Stimulated activated naive CD8-positive, alpha-beta T cell treated with anti-CD3 and anti-CD28 coated beads, Interleukin-15, Interleukin-2, amounts not matched to agents 100 ng/mL and 50 ng/mL, for 24 hours (primary cell): ENCODE results near the gene LILRB1.
A peak's percentile ranks its signal among the peaks of the same experiment; 100 is the strongest.
"Not testable (repeated sequence)": the region's sequence is repeated elsewhere in the genome, so short reads cannot be mapped to it uniquely, and the experiment has no call there.

ENCODE experiments used
- H3K27ac Mint-ChIP-seq: one replicate; pipeline ENCODE4 v1.8.0; 2021; ENCODE audit warnings: mild to moderate bottlenecking, mixed read lengths
- H3K27me3 Mint-ChIP-seq: one replicate; pipeline ENCODE4 v1.8.0; 2021; ENCODE audit warnings: mixed read lengths
- H3K36me3 Mint-ChIP-seq: one replicate; pipeline ENCODE4 v1.8.0; 2021; ENCODE audit warnings: low read depth, mixed read lengths
- H3K4me1 Mint-ChIP-seq: one replicate; pipeline ENCODE4 v1.8.0; 2021; ENCODE audit warnings: low read depth, mixed read lengths
- H3K4me3 Mint-ChIP-seq: one replicate; pipeline ENCODE4 v1.8.0; 2021; ENCODE audit warnings: mild to moderate bottlenecking, mixed read lengths
- H3K9me3 Mint-ChIP-seq: one replicate; pipeline ENCODE4 v1.8.0; 2021; ENCODE audit warnings: mixed read lengths

LILRB1 gene

DNA sequence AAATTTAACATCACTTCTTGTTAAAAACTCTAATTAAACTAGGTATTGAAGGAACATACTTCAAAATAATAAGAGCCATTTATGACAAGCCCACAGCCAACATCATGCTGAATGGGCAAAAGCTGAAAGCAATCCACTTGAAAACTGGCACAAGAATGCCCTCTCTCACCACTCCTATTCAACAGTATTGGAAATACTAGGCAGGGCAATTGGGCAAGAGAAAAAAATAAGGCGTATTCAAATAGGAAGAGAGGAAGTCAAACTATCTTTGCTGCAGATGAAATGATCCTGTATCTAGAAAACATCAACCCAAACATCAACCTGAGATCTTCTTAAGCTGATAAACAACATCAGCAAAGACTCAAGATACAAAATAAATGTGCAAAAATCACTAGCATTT lies 15.6 kb upstream of the LILRB1 start:
- H3K9me3 Mint-ChIP-seq, result peaks cover 5% of the 10 kb centered on the region

DNA sequence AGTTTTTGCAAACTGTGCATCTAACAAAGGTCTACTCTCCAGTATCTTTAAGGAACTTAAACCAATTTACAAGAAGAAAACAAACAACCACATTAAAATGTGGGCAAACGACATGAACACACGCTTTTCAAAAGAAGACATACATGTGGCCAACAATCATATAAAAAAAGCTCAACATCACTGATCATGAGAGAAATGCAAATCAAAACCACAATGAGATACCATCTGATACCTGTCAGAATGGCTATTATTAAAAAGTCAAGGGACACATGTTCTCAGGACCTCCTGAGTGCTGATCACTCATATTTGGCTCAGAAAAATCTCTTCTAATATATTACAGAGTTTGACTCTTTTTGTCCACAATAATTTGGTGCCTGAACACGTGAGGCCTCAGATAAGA lies 14.2 kb upstream of the LILRB1 start:
- Mint-ChIP-seq H3K4me1 (peaks cover 15% of the 10 kb centered on the region), H3K9me3 (peaks cover 5% of the 10 kb centered on the region), H3K4me3 (no peak overlapping the region), H3K36me3 (no peaks in the 10 kb centered on the region), H3K27me3 (peaks cover 5% of the 10 kb centered on the region), H3K27ac (no peak overlapping the region)

More for the DNA sequence above, 15.6 kb upstream of the LILRB1 start:
- Mint-ChIP-seq H3K4me1 (peaks cover 15% of the 10 kb centered on the region), H3K36me3 (no peaks in the 10 kb centered on the region), H3K27ac (no peak overlapping the region), H3K27me3 (peaks cover 5% of the 10 kb centered on the region), H3K4me3 (no peak overlapping the region)

DNA sequence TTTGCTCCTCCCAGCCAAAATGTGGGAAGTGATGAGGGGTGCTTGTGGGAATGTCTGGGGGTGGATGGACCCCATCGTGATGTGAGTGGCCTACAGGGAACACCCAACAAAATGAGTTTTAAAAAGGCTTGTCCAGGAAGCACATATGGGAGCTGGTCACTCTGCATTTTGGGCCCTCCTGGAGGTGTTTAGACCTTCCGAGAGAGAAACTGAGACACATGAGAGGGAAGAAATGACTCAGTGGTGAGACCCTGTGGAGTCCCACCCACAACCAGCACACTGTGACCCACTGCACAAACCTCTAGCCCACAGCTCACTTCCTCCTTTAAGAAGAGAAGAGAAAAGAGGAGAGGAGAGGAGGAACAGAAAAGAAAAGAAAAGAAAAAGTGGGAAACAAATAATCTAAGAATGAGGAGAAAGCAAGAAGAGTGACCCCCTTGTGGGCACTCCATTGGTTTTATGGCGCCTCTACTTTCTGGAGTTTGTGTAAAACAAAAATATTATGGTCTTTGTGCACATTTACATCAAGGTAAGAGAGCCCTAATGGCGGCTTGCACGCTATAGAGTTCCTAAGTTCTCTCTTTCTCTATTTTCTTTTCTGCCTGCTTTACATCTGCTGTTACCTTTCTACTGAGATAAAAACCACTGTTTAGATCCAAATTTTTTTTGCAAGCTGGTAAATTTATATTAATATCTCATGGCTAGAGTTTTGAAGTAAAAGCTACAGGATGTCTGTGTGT lies 13.3 kb upstream of the LILRB1 start:
- Mint-ChIP-seq H3K4me3 (peak overlapping the region; percentile 75), H3K4me1 (peaks cover 12% of the 10 kb centered on the region), H3K9me3 (peaks cover 5% of the 10 kb centered on the region), H3K36me3 (no peaks in the 10 kb centered on the region), H3K27ac (peak overlapping the region; percentile 60), H3K27me3 (peaks cover 4% of the 10 kb centered on the region)

DNA sequence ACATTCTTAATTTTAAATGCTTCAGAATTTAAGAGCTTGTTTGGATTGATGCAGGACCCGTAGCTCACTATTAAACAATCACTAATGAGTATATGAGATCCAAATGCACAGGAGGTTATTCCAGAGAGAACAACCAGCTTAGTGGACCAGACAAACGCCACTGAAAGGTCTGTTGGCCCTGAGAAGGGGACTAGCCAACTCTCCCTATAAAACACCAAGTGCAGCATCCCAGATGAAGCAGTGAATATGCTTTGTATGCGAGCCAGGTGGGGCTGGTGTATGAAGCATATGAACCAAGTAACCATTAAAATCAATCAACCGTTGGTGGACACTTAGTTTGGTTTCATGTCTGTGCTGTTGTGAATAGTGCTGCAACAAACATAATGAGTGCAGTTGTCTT lies 9.8 kb upstream of the LILRB1 start:
- no peaks in the 10 kb centered on the region for H3K36me3 Mint-ChIP-seq
- H3K4me1 Mint-ChIP-seq, result peaks cover 12% of the 10 kb centered on the region
- peaks cover 4% of the 10 kb centered on the region for H3K27me3 Mint-ChIP-seq
- H3K27ac Mint-ChIP-seq, result no peak overlapping the region
- no peak overlapping the region for H3K4me3 Mint-ChIP-seq
- H3K9me3 Mint-ChIP-seq, result peaks cover 5% of the 10 kb centered on the region

DNA sequence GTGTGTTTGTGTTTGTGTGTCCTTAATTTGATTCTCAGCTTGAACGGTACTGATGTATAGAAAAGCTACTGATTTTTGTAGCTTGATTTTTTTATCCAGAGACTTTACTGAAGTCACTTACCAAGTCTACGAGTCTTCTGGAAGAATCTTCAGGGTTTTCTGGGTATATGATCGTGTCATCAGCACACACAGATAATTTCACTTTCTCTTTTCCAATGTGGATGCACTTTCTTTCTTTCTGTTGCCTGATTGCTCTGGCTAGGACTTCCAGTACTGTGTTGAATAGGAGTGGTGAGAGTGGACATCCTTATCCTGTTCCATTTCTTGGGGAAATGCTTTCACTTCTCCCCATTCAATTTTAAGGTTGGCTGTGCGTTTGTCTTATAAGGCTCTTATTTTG lies 7.9 kb upstream of the LILRB1 start:
- Mint-ChIP-seq H3K27me3 (peaks cover 11% of the 10 kb centered on the region), H3K4me3 (peak overlapping the region; percentile 50), H3K36me3 (no peaks in the 10 kb centered on the region), H3K4me1 (peaks cover 8% of the 10 kb centered on the region), H3K9me3 (no peaks in the 10 kb centered on the region), H3K27ac (peak overlapping the region; percentile 53)

DNA sequence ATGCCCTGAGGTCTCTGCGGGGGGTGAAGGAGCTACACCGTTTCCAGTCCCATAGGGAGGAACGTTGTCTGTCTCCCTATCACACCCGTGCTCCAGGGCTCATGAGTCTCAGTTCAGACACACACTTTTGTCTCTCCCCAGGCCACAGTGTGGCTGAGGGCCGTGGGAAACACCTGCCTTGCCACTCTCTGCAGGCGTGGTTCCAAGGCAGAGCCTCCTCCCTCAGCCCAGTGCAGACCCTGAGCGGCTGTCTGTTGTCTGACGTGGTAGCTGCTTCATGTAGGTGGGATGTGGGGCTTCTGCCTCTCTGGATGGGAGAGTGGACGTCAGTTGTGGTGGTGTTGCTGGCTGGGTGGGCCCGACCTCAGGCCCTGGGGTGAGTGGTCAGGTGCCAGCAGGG lies 6.0 kb upstream of the LILRB1 start:
- H3K27me3 Mint-ChIP-seq, result peaks cover 14% of the 10 kb centered on the region
- not testable (repeated sequence) for H3K4me1 Mint-ChIP-seq, H3K36me3 Mint-ChIP-seq, H3K27ac Mint-ChIP-seq, H3K9me3 Mint-ChIP-seq, H3K4me3 Mint-ChIP-seq

DNA sequence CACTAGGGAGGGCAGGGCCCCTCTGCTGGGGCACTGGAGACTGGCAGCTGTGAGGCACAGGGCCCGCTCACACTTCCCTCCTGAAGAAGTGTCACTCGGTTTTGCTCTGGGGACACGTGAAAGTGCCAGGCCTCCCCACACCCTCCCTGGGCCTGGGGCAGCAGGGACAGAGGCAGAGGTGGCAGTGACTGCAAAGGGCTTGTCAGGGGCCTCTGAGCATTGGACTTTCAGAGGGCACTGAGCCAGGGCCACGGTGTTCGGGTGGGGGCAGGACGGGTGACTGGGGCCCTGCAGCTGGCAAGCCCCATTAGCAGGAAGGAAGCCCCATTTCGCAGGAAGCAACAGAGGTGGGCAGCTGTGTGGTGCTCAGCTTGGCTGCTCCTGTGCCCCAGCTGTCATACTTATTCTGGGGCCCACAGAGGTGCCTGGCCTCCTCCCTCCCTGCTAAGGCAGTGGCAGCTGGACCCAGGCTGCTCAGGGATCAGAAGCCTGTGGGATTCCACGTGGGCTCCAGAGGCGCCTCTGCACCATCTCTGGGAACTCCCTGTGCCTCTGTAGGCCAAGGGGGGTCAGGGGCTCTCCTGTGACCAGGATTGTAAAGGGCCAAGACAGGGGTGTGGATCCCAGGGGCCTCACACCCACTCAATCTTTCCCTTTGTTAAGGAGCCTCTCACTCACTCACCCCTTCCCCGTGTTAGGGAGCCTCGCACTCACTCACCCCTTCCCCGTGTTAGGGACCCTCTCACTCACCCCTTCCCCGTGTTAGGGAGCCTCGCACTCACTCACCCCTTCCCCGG lies 5.2 kb upstream of the LILRB1 start:
- not testable (repeated sequence) for H3K36me3 Mint-ChIP-seq, H3K27ac Mint-ChIP-seq, H3K4me1 Mint-ChIP-seq, H3K4me3 Mint-ChIP-seq, H3K9me3 Mint-ChIP-seq
- H3K27me3 Mint-ChIP-seq, result peaks cover 15% of the 10 kb centered on the region

DNA sequence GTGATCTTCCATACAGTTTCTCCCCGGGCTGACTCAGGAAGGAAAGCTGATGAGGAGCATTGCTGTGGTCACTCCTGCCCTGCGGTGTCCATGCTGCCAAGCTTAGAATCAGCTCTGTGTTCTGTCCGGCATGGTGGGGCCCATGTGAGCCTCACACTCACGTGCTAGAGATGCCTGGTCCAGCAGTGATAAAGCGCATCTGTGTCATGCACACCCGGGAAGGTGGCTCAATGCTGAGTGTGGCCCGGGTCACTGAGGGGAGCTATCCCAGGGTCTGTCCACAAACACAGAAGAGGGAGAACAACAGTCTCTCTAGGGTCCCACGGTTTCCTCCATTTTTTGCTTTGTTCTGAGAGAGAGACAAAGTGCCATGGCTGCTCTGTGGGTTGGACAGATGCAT lies 3.5 kb upstream of the LILRB1 start:
- H3K4me1 Mint-ChIP-seq, result peaks cover 15% of the 10 kb centered on the region
- peaks cover 16% of the 10 kb centered on the region for H3K27me3 Mint-ChIP-seq
- no peak overlapping the region for H3K4me3 Mint-ChIP-seq

DNA sequence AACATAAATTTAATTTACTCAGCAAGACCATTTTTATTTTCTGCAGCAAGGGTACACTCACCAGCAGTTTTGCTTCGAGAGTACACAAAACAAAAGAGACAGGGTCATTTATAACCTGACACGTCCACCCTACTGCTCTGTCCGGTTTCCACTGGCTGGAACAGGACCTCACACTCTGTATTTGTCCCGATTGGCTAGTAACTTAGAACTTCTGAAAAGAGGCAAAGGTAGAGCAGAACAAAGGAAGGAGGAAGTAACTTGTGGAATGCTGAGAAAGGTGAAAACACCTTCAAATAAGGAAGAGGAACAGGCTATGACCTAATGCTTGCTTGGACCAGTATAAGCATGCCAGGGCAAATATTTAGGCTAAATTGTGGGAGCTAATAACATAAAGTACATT lies 2.4 kb upstream of the LILRB1 start:
- H3K36me3 Mint-ChIP-seq, H3K9me3 Mint-ChIP-seq, H3K4me3 Mint-ChIP-seq, H3K27ac Mint-ChIP-seq: not testable (repeated sequence)
- H3K4me1 Mint-ChIP-seq, result peaks cover 15% of the 10 kb centered on the region
- H3K27me3 Mint-ChIP-seq, result peaks cover 16% of the 10 kb centered on the region

More for the DNA sequence above, 3.5 kb upstream of the LILRB1 start:
- Mint-ChIP-seq H3K9me3 (no peaks in the 10 kb centered on the region), H3K27ac (no peak overlapping the region), H3K36me3 (no peaks in the 10 kb centered on the region)

DNA sequence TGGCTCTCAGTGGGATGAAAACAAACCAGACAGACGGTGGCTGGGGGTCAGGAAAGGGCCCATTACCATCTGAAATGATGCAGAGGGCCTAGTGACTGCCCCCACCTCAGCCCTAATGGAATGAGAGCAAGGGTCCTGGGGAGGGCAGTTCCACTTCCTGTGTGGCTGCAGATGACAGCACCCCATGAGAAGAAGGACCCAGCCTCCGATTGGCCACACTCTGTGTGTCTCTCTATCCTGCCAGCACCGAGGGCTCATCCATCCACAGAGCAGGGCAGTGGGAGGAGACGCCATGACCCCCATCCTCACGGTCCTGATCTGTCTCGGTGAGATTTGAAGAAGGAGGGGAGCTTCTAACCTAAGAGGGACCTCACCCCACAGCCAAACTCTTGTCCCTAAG lies 498 bp downstream of the LILRB1 start:
- Mint-ChIP-seq H3K27me3 (peaks cover 15% of the 10 kb centered on the region), H3K27ac (no peak overlapping the region), H3K36me3 (no peaks in the 10 kb centered on the region), H3K4me1 (peaks cover 12% of the 10 kb centered on the region), H3K4me3 (peak overlapping the region; percentile 47), H3K9me3 (no peaks in the 10 kb centered on the region)

DNA sequence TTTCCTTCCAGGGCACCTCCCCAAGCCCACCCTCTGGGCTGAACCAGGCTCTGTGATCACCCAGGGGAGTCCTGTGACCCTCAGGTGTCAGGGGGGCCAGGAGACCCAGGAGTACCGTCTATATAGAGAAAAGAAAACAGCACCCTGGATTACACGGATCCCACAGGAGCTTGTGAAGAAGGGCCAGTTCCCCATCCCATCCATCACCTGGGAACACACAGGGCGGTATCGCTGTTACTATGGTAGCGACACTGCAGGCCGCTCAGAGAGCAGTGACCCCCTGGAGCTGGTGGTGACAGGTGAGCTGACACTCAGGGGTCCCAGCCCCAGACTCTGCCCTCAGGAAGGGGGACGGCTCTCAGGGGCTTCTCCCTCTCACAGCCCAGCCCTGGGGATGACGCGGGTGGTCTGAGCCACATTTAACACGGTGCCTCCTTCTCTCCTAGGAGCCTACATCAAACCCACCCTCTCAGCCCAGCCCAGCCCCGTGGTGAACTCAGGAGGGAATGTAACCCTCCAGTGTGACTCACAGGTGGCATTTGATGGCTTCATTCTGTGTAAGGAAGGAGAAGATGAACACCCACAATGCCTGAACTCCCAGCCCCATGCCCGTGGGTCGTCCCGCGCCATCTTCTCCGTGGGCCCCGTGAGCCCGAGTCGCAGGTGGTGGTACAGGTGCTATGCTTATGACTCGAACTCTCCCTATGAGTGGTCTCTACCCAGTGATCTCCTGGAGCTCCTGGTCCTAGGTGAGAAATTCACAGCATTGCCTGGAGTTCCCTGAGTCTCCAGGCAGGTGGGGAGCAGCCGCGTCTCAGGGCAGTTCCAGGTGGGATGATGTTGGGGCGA lies 1.4 kb downstream of the LILRB1 start:
- H3K27me3 Mint-ChIP-seq, H3K4me1 Mint-ChIP-seq, H3K9me3 Mint-ChIP-seq, H3K36me3 Mint-ChIP-seq, H3K27ac Mint-ChIP-seq, H3K4me3 Mint-ChIP-seq: not testable (repeated sequence)

DNA sequence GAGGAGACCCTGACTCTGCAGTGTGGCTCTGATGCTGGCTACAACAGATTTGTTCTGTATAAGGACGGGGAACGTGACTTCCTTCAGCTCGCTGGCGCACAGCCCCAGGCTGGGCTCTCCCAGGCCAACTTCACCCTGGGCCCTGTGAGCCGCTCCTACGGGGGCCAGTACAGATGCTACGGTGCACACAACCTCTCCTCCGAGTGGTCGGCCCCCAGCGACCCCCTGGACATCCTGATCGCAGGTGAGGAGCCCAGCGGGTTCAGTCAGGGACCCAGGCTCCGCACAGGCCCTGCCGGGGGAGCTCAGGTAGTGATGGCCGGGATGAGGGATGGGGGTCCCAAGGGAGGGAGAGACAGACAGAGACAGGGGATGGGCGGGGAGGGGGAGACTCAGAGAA lies 2.2 kb downstream of the LILRB1 start:
- not testable (repeated sequence) for H3K9me3 Mint-ChIP-seq, H3K4me3 Mint-ChIP-seq, H3K27ac Mint-ChIP-seq, H3K4me1 Mint-ChIP-seq, H3K36me3 Mint-ChIP-seq, H3K27me3 Mint-ChIP-seq

DNA sequence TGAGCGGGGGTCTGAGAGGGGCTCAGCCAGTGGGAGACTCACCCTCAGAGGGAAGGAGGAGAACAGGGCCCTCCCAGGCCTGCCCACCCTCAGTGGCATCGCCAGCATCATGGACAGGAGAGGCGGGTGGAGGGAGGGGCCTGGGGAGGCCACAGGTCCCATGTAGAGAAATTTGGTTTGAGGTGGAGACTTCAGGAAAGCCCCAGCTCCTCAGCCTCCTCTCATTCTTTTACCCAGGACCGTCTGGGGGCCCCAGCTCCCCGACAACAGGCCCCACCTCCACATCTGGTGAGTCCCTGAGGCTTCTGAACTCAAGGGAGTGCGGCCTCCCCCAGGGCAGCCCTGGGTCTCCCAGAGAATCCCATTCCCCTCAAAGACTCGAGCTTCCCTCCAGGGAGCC lies 3.1 kb downstream of the LILRB1 start:
- no peaks in the 10 kb centered on the region for H3K36me3 Mint-ChIP-seq
- H3K9me3 Mint-ChIP-seq, result no peaks in the 10 kb centered on the region

DNA sequence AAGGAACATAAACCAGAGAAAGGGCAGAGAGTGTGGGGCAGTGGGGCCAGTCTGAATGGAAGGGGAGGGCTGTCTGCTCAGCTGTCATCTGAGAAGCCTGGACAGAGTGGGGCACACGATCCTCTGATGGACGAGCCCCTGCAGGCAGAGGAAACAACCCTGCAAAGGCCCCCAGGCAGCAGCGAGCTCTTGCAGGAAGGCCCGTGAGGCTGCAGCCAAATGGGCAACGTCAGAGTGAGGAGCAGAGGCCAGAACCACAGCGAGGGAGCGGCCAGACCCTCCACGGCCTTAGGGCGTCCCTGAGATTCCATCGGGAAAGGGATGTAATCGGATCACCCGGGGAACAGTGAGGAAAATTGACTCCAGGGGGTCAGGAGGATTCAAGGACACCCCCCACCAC lies 5.8 kb downstream of the LILRB1 start:
- not testable (repeated sequence) for H3K4me3 Mint-ChIP-seq, H3K27me3 Mint-ChIP-seq, H3K36me3 Mint-ChIP-seq, H3K4me1 Mint-ChIP-seq, H3K9me3 Mint-ChIP-seq, H3K27ac Mint-ChIP-seq

More for the DNA sequence above, 3.1 kb downstream of the LILRB1 start:
- H3K27ac Mint-ChIP-seq, result no peak overlapping the region
- peaks cover 7% of the 10 kb centered on the region for H3K27me3 Mint-ChIP-seq
- H3K4me3 Mint-ChIP-seq, result no peak overlapping the region
- H3K4me1 Mint-ChIP-seq, result peaks cover 7% of the 10 kb centered on the region

DNA sequence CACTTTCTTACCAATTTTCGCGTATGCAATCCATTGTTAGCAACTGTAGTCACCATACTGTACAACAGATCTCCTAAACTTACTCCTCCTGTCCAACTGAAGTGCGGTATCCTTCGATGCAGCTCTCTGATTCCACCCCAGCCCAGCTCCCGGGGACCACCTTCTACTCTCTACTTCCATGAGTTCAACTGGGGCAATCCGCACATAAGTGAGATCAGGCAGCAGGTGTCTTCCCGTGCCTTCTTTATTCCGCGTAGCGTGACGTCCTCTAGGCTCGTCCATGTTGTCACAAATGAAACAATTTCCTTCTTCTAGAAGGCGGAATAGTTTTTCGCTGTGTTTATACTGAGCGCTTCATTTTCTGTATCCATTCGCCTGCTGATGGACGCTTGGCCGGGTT lies 8.4 kb downstream of the LILRB1 start:
- no peak overlapping the region for H3K4me3 Mint-ChIP-seq
- H3K27me3 Mint-ChIP-seq, result peaks cover 8% of the 10 kb centered on the region
- H3K9me3 Mint-ChIP-seq, result no peaks in the 10 kb centered on the region
- peaks cover 3% of the 10 kb centered on the region for H3K4me1 Mint-ChIP-seq
- no peaks in the 10 kb centered on the region for H3K36me3 Mint-ChIP-seq
- H3K27ac Mint-ChIP-seq, result no peak overlapping the region
